Kidney capillary endothelial cell (primary cell): ENCODE measurements around the gene TRIB2.
A peak's percentile ranks its signal among the peaks of the same experiment; 100 is the strongest.

Source experiments
- DNase-seq: peaks from one replicate; pipeline ENCODE4 v3.0.0-alpha.2; 2018; ENCODE audit warnings: low spot score

TRIB2 gene

GRCh38 chr2:12700989-12701388 is 15.7 kb upstream of the TRIB2 start:
- no peak for DNase-seq

- no peak for DNase-seq
These were observed 15.0 kb upstream of the TRIB2 start for GRCh38 chr2:12701786-12702167.

- DNase-seq = peak; percentile 72
These were observed 14.3 kb upstream of the TRIB2 start for GRCh38 chr2:12702168-12703121.

- no peak for DNase-seq
These were observed 12.4 kb upstream of the TRIB2 start for GRCh38 chr2:12704378-12704777.

- no peak for DNase-seq
These were observed 11.5 kb upstream of the TRIB2 start for GRCh38 chr2:12705230-12705629.

- no peak for DNase-seq
These were observed 11.0 kb upstream of the TRIB2 start for GRCh38 chr2:12705742-12706141.

GRCh38 chr2:12708508-12709206 is 8.1 kb upstream of the TRIB2 start:
- no peak for DNase-seq

GRCh38 chr2:12709207-12709522 is 7.6 kb upstream of the TRIB2 start:
- no peak for DNase-seq

- no peak for DNase-seq
These were observed 6.4 kb upstream of the TRIB2 start for GRCh38 chr2:12710301-12710700.

- no peak for DNase-seq
These were observed 5.4 kb upstream of the TRIB2 start for GRCh38 chr2:12711339-12711738.

- DNase-seq = no peak
These were observed 3.9 kb upstream of the TRIB2 start for GRCh38 chr2:12712881-12713280.

GRCh38 chr2:12714391-12715221 is 2.1 kb upstream of the TRIB2 start:
- DNase-seq = no peak

- DNase-seq = no peak
These were observed 1.3 kb upstream of the TRIB2 start for GRCh38 chr2:12715258-12716031.

- DNase-seq = peak; percentile 66
These were observed 779 bp upstream of the TRIB2 start for GRCh38 chr2:12716032-12716281.

GRCh38 chr2:12717191-12718014 is 667 bp downstream of the TRIB2 start:
- DNase-seq = peak; percentile 52

- peak; percentile 50 for DNase-seq
These were observed 1.4 kb downstream of the TRIB2 start for GRCh38 chr2:12718015-12718671.

- DNase-seq = no peak
These were observed 2.1 kb downstream of the TRIB2 start for GRCh38 chr2:12718711-12719399.

GRCh38 chr2:12719400-12720277 is 2.9 kb downstream of the TRIB2 start:
- no peak for DNase-seq

- DNase-seq = no peak
These were observed 3.5 kb downstream of the TRIB2 start for GRCh38 chr2:12720278-12720620.
